DOHH2 (cell line): ENCODE data around the gene SRRM2.

ENCODE experiments used
- H3F3A ChIP-seq: fragments of 200-600 bp; sonication (generic), shearing (Covaris generic); 2 replicates; pipeline ENCODE4 v1.6.0; 2016; ENCODE audit warnings: antibody characterized with exemption, mild to moderate bottlenecking; ENCODE audit not compliant: control insufficient read depth, insufficient read depth
- H3K27ac ChIP-seq: fragments of 200-600 bp; sonication (generic); 2 replicates; pipeline ENCODE4 v1.5.1; 2014; ENCODE audit warnings: low read depth, mild to moderate bottlenecking, low read length, moderate library complexity
- H3K27me3 ChIP-seq: fragments of 200-600 bp; sonication (generic); 2 replicates; pipeline ENCODE4 v1.6.1; 2014; ENCODE audit warnings: mild to moderate bottlenecking, low read length, mixed read lengths; ENCODE audit not compliant: control insufficient read depth
- H3K36me3 ChIP-seq: fragments of 200-600 bp; sonication (generic); 2 replicates; pipeline ENCODE4 v1.6.1; 2014; ENCODE audit warnings: mild to moderate bottlenecking, low read length, moderate library complexity, mixed read lengths; ENCODE audit not compliant: control insufficient read depth
- H3K4me1 ChIP-seq: fragments of 200-600 bp; sonication (generic); 2 replicates; pipeline ENCODE4 v1.6.1; 2014; ENCODE audit warnings: mild to moderate bottlenecking, low read length, mixed read lengths; ENCODE audit not compliant: control insufficient read depth
- H3K4me2 ChIP-seq: fragments of 200-600 bp; sonication (generic); 2 replicates; pipeline ENCODE4 v1.6.0; 2014; ENCODE audit warnings: mild to moderate bottlenecking, low read length, moderate library complexity
- H3K4me3 ChIP-seq: fragments of 200-600 bp; sonication (generic); 2 replicates; pipeline ENCODE4 v1.5.1; 2014; ENCODE audit warnings: mild to moderate bottlenecking, low read length, mixed read lengths
- H3K79me2 ChIP-seq: fragments of 200-600 bp; sonication (generic); 2 replicates; pipeline ENCODE4 v1.6.1; 2014; ENCODE audit warnings: mild to moderate bottlenecking, low read length, mixed read lengths; ENCODE audit not compliant: control insufficient read depth
- H3K9me2 ChIP-seq: fragments of 200-600 bp; sonication (generic); replicated peaks from 2 replicates; pipeline ENCODE4 v1.6.1; 2014; ENCODE audit warnings: mild to moderate bottlenecking, low read length, mixed read lengths; ENCODE audit not compliant: control insufficient read depth
- H3K9me3 ChIP-seq: fragments of 200-600 bp; sonication (generic); 2 replicates; pipeline ENCODE4 v1.6.1; 2014; ENCODE audit warnings: antibody characterized with exemption, low read length, mixed read lengths; ENCODE audit not compliant: control insufficient read depth, insufficient read depth
- H4K20me1 ChIP-seq: fragments of 200-600 bp; sonication (generic); 2 replicates; pipeline ENCODE4 v1.6.0; 2014; ENCODE audit warnings: low read depth, mild to moderate bottlenecking, antibody characterized with exemption, low read length, moderate library complexity; ENCODE audit not compliant: control insufficient read depth, insufficient read depth
- CTCF ChIP-seq: fragments of 200-600 bp; sonication (generic); IDR thresholded peaks from one replicate; pipeline ENCODE4 v1.5.1; 2014; ENCODE audit warnings: antibody characterized with exemption, mild to moderate bottlenecking, low read depth, low read length; ENCODE audit not compliant: poor library complexity, severe bottlenecking
- EZH2phosphoT487 ChIP-seq: fragments of 200-600 bp; sonication (generic); IDR thresholded peaks from 2 replicates; pipeline ENCODE4 v1.6.1; 2017; ENCODE audit warnings: borderline replicate concordance, mild to moderate bottlenecking, antibody characterized with exemption, low read length, moderate library complexity, mixed read lengths

Gene SRRM2

GRCh38 chr16:2791174-2791573, 38.7 kb downstream of the SRRM2 start:
- no peak overlapping the region for H3K4me3 ChIP-seq
- no peaks in the 10 kb centered on the region for H3K9me3 ChIP-seq
- no peaks in the 10 kb centered on the region for H3K36me3 ChIP-seq
- no peak for TF ChIP-seq EZH2phosphoT487
- TF ChIP-seq CTCF = no peak
- peaks cover 11% of the 10 kb centered on the region for H3K27me3 ChIP-seq
- no peak overlapping the region for H3K4me2 ChIP-seq
- H3F3A ChIP-seq = no peaks in the 10 kb centered on the region
- H3K79me2 ChIP-seq = no peaks in the 10 kb centered on the region
- no peaks in the 10 kb centered on the region for H3K4me1 ChIP-seq
- H3K27ac ChIP-seq = no peak overlapping the region
- H3K9me2 ChIP-seq = no peaks in the 10 kb centered on the region
- H4K20me1 ChIP-seq = no peaks in the 10 kb centered on the region

- Histone ChIP-seq H3K4me2 (no peak overlapping the region), H3F3A (no peaks in the 10 kb centered on the region), H3K9me2 (no peaks in the 10 kb centered on the region), H3K27me3 (peaks cover 7% of the 10 kb centered on the region; the same call in 1 of the 2 replicates), H3K79me2 (no peaks in the 10 kb centered on the region), H3K27ac (no peak overlapping the region), H3K36me3 (no peaks in the 10 kb centered on the region), H3K9me3 (no peaks in the 10 kb centered on the region), H3K4me1 (no peaks in the 10 kb centered on the region), H4K20me1 (no peaks in the 10 kb centered on the region), H3K4me3 (no peak overlapping the region)
- TF ChIP-seq EZH2phosphoT487 (no peak), CTCF (no peak)
Observed at GRCh38 chr16:2792940-2793339, 40.5 kb downstream of the SRRM2 start.

- Histone ChIP-seq H3K4me1 (no peaks in the 10 kb centered on the region), H4K20me1 (no peaks in the 10 kb centered on the region), H3K9me2 (no peaks in the 10 kb centered on the region), H3K27ac (no peak overlapping the region), H3K4me2 (no peak overlapping the region), H3K9me3 (no peaks in the 10 kb centered on the region), H3K27me3 (peaks cover 4% of the 10 kb centered on the region; the same call in 1 of the 2 replicates), H3K36me3 (no peaks in the 10 kb centered on the region), H3K79me2 (no peaks in the 10 kb centered on the region), H3K4me3 (no peak overlapping the region), H3F3A (no peaks in the 10 kb centered on the region)
- TF ChIP-seq CTCF = no peak
- no peak for TF ChIP-seq EZH2phosphoT487
Observed at GRCh38 chr16:2795395-2796143, 43.1 kb downstream of the SRRM2 start.
